HG03108 (cell line): Measurements from ENCODE around the gene EFCC1.

Experiments
- ATAC-seq: cut with Tn5 transposase; IDR thresholded peaks from one replicate; pipeline ENCODE4 v1.9.1; 2021; ENCODE audit warnings: moderate library complexity; ENCODE audit not compliant: unreplicated experiment

The EFCC1 gene

DNA sequence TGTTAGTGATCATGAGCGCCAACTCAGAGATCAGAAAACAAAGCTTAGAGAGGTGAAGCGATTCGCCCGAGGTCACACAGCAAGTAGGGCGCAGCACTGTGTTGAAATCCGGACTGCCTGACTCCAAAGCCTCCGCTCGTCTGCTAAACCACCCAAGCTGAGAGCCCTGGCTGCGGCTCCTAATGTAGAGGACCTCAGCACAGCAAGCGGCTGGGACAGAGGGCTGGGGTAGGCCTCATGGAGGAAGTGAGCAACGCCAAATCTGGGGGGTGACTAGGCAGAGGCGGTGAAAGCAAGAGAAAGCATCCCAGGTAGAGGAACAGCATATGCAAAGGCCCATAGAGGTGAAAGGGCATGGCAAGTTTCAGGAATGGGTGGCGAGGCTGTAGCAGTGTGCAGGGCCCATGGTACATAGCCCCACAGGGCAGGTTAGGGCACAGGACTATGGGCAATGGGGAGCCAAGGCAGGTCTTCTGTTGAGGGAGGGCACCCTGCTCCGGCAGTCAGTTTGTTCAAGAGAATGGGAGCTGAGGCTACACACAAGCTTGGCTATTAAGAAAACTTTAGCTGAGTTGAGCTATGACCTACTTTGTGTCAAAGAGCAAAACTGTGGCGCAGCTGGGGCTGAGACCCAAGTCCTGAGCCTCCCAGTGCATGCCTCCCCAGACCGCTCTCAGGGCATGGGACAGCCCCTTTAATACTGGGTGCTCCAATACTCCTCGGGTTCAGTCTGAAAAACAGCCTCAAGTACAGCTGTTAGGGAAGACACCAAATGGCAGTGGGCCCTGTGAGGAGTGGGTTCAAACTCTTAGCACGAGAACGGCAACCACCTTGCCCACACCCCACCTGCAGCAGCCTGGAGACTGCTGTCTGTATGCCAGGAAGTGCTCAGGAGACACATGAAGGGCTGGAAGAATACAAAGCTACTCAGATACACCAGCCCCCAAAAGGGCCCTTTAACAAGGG, 6.2 kb upstream of the EFCC1 start:
- ATAC-seq, result no peak

DNA sequence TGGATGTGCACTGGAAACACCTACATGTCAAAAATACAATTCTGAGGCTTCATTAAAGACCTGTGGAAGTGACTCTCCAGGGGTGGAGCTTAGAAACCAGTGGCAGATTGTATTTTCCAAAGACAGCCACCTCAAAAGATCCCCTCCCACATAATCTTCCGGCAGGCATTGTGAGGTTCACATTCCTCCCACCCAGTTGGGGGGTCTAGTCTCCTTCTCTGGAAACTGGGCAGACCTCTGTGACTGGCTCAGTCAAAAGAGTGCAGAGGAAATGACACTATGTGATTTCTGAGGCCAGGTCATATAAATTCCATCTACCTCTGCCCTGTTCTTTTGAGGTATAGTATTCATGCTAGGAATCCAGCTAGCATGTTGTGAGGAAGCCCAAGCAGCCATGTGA, 5.4 kb upstream of the EFCC1 start:
- ATAC-seq, result no peak

DNA sequence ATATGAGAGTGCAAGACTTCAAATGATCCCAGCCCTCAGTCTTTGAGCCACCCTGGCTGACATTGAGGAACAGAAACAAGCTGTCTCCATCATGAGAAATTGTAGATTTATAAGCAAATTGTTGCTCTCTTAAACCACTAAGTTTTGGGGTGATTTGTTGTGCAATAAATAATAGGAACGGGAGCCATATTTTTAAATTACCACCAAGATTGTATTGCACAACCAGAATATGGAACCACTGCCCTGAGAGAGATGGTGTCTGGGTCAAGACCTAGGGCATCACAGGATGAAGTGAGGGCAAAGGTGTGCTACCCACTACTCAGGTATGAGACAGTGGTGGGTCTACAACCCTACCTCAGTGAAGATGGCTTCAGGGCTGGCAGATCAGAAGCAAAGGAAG, 4.9 kb upstream of the EFCC1 start:
- ATAC-seq, result no peak

DNA sequence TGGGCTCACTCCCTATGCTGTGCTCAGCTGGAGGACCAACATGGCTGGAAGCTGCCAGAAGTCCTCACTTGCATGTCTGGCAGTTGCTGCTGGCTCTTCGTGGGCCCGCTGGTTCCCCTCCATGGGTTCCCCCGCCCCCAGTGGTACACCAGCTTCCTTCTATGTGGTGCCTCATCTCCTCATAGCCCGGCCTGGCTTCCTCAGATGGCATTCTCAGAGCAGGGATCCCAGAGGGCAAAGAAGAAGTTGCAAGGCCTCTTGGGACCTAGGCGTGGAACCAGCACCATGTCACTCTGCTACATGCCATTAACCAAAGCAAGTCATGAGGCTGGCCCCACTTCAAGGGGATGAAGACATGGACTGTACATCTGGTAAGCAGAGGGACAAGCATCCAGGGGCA, 4.4 kb upstream of the EFCC1 start:
- ATAC-seq, result no peak

DNA sequence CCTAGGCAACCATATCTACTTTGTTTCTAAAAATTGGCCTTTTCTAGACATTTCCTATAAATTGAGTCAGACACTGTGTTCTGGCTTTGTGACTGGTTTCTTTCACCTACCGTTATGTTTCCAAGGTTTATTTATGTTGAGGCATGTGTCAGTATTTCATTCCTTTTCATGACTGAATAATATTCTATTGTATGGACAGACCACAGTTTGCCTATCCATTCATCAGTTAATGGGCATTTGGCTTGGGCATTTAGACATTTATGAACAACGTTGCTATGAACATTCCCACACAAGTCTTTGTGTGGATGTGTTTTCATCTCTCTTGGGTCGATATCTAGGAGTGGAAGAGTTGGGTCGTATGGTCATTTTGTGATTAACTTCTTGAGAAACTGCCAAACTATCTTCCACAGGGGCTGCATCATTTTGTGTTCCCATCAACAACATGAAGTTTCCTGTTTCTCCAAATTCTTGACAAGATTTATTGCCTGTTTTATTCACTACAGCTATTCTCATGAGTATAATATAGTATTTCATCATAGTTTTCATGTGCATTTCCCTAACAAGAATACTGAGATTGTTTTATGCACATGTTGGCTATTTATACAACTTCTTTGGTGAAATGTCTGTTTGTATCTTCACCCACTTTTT, 3.5 kb upstream of the EFCC1 start:
- ATAC-seq, result no peak

DNA sequence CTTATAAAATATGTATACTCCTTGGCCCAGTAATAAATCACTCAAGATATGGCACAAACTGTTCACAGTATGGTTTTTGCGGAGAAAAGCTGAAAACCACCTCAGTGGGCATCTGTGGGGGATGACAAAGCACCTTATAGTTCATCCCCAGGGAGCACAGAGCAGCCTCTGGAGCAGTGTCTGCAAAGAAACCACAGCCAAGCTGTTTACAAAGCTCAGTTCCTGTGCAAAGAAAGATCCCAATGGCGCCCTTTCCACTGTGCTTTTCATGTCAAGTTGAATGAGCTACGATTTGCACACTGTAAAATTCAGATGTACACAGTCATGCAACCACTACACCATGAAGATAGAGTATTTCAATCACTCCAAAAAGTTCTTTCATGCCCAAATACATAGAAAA, 2.5 kb upstream of the EFCC1 start:
- no peak for ATAC-seq

DNA sequence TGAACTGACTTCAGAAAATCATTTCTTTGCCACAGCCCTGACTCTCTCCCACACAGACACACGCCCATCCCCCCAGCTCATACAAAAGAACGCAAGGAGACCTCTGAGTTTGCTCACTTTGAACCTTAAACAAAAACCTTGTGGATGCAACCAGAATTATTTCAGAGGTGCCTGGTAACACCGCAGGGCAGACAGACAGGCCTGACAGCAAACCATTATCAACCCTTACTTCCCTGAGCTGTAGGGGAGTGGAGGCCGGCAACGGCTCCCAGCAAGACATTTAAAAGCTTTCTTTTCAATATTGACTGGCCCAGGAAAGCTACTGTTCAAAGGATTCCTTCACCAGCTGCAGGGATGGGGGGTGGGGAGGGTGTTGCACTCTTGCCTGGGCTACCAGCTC, 2.0 kb upstream of the EFCC1 start:
- no peak for ATAC-seq

DNA sequence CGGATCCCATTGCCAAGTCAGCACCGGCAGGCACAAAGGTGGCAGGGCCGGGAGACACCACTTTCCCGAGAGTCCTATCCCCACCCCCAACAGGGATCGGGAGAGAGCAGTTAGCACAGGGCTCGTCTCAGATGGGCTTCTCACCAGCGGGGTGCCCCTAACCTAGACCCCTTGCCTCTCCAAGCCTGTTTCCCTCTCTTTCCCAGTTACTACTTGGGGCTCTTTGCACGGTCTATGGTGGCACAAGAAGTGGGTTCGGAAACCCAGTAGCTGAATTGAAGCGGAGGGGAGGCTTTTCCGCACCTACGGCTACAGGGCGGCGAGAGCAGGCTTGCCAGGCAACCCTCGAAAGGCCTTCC, 383 bp upstream of the EFCC1 start:
- ATAC-seq, result no peak

DNA sequence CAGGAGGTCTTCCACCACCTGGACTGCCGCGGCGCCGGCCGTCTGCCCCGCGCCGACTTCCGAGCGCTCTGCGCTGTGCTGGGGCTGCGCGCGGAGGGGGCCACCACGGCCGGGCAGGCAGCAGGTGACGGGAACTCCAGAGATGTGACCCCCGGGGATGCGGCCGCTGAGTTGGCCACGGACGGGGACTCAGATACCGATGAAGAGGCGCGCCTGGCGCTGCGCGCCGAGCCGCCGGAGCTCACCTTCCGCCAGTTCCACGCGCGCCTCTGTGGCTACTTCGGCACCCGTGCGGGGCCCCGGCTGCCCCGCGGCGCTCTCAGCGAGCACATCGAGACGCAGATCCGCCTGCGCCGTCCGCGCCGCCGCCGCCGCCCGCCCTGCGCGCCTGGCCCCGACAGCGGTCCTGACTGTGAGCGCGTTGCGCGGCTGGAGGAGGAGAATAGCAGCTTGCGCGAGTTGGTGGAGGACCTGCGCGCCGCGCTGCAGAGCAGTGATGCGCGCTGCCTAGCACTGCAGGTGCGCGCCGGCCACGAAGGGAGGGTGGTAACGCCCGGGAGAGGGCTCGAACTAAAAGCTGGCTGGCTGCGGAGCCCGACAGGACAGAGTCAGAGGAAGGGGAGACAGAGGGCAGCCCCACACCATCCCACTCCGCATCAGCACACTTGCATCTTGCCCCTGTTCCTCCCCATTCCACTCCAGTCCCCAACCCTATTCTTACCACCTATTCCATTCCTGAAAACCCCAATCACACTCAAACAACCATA, 885 bp downstream of the EFCC1 start:
- no peak for ATAC-seq

DNA sequence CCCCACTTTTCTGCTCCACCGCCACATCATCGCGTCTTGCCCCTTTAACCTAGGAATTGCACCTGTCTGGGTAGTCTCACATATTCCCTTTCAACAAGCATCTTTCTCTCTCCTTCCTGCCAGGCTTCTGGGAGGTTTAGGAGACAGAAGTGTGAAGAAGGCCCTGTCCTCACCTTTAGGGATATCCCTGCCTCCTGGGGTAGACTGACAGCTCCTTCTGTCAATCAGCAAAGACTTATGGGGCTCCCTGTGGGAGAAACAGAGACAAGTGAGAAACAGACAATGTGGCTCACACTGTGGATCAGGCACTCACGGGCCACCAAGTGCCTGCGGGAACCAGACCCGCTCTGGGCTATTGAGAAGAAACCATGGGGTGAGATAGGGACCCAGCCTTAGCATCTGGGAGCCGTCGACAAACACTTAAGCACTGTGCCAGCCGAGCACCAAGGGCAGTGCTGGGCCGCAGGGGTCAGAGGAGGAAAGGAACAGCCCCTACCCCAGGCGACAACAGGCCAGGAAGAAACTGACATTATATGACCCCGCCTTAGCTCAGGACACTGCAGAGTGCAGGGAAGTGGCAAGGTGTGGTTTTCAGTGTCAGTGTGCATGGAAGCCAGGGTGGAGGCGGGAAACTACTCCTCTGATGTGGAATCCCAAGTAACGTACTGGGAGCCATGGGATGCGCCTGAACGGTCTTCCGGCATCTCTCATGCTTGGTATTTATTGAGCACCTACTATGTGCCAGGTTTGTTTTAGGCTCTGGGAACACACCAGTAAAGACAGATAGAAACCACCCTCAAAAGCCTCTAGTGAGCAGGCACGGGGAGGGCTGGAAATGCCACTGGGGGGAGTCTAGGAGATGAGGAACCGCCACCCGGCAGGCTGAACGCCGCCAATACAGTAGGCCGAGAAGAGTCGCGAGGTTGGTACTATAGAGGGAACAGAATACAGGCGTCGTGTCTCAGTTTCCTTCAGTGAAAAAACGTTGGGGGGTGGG, 1.8 kb downstream of the EFCC1 start:
- no peak for ATAC-seq

DNA sequence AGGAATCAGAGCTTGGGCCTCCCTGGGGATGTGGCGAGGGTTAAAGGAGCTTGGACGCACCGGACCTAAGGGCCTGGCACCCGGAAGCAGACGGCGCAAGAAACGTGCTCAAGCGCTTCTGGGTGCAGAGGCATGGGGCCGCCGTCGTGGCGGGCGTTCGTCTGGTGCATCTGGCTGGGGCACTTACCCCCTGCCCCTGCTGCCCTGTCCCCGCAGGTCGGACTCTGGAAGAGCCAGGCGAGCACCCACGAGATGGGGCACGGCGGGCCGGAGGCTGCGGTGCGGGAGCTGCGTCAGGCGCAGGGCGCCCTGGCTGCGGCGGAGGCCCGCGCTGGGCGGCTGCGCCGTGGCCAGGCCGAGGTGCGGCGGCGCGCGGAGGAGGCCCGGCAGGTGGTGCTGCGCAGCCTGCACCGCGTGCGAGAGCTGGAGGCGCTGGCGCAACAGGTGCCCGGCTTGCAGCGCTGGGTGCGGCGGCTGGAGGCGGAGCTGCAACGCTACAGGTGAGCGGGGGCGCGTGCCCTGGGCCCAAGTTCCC, 2.5 kb downstream of the EFCC1 start:
- no peak for ATAC-seq

DNA sequence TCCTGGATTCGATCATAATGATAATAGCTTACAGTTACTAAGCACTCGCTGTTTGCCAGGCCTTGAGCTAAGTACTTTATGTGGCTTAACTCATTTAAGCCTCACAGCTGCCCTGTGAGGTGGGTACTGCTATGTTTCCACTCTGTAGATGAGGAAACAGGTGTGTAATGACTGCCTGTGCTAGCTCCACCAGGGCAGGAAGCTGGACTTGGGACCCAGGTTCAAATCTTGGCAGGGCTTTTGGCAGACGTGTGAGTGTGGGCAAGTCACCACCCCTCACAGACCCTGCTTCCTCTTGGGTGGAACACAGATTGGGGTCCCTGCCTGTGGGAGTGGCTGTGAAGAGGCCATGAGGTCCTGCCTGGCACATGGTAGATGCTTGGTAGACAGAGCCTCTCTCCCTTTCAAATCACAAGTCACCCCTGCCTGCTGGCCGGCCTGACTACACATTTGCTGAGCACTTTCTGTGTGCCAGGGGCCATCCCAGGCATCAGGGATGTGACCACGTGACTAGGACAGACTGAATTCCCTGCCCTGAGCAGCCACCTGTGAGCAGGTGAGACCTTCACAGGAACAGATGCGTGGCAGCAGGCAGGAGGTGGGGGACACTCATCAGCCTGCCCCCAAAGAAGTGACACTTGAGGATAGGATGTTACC, 3.7 kb downstream of the EFCC1 start:
- no peak for ATAC-seq

DNA sequence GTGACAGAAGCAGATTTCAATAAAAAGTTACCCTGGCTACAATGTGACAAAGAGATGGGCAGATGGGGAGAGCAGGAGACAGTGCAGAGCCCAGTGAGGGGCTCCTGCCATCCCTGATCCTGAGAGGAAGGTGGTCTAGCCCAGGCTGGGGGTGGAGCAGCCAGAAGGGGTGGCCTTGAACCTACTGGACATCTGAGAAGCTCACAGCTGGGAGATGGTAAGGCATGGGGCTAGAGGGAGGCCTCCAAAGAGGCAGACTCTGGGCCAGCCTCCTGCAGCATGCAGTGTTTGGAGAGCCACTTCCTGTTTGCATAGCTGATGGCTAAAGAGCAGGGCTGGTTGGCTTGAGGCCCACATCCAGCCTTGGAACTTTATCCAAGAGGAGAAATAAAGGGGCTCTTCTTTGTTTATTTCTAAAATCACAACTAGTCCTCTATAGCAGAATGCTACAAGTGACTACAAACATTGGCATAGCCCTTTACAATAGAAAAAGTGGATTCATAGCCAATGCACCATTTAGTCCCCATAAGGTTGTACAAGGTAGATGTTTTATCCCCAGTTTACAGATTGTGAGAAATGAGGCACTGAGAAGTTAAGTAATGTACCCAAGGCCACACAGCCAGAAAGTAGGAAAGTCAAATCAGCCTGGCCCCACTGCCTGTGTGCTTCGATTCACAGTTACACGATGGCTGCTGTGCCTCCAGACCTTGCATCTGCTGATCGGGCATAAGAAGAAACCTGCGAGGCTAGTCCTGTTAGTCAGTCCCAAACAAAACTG, 4.6 kb downstream of the EFCC1 start:
- no peak for ATAC-seq

DNA sequence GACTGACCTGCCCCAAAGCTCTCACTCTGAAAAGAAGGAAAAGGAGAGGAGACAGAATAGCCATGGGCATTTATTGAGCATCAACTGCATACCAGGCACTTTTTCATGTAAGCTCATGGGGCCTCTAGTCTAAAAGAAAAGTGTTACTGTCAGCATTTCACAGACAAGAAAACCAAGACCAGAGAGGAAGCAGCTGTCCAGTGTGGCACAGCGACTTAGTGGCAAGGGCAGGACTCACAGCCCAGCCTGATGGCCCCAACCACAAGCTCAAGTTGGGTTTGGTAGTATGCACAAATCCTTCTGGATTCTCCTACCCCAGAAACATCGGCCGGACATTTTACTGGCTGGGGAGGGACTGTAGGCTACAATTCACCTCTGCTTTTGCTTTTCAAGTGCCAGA, 5.8 kb downstream of the EFCC1 start:
- ATAC-seq, result no peak

DNA sequence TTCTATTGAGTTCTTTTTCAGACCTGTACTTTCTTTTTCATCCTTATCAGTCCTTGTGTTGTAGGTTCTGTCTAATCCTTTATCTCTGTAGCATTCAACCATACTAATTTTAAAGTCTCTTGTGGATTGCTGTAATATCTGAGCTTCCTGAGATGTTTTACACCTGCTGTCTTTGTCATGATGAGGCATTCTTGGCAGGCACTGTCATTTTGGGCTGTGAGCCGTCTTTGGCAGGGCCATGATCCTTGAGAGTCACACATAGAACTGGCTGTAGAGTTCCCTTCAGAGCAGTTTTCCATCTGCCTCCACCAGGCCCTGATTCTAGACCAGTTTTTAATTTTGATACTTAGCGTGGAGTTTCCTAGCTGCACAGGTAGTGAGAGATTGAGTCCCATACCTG, 6.7 kb downstream of the EFCC1 start:
- ATAC-seq, result no peak

DNA sequence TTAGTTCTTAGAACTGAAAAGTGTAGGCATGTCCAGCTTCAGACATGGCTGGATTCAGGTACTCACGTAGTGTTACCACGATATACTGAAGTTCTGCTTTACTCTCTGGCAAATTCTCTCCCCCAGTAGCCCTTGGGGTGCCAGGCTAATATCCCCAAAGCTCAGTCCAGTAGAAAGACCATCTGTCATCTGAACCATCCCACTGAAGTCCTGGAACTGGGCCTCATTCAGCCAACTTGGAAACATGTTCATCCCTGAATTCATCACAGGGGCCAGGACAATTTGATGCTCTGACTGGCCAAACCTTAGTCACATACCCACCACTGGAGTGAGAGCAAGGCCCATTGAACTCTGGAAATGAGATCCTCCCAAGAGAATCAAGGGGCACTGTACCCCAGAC, 8.2 kb downstream of the EFCC1 start:
- no peak for ATAC-seq

DNA sequence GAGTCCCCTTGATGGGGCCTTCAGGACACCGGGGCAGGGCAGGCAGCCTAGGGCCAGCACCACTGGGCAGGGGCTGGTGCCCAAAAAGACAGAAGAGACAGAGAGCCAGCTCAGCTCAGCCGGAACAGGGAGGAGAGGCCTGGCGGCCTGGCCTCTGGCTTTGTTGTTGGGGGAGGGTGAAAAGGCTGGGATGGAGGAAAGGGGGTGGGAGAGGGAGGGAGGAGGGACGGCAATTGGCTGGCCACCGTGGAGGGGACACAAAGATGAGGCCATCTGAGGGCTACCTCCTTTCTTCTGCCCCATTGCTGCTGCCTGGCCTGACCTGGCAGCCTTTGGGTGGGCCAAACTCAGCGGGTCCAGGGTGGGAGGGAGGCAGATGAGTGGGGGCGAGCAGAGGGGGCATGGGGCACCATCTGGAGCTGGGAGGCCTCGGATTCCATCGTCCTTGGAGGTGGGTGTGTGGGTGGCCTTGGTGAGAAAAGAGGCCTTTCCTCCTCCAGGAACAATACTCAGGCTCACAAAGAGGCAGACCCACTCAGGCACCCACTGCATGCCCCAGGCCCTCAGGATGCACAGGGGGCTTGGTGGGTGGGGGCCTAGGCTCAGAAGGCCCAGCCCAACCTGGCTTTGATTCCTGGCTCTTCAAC, 9.3 kb downstream of the EFCC1 start:
- no peak for ATAC-seq

DNA sequence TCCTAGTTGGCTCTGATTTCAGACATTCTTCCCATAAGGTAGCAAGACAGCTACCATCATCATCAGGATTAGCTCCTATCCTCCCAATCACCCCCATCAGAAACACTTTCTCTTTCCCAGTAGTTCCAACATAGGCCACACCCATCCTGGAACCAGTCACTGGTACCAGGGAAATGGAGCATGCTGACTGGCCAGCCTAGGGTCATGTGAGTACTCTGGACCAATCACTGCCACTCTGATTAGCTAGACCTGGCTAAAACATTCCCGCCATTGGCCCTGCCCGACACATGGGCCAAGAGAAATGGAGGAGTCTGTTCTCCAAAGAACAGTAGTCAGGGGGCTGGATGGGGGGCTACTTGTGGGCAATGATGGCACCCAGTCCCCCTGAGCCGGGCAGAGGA, 12.4 kb downstream of the EFCC1 start:
- ATAC-seq, result no peak

DNA sequence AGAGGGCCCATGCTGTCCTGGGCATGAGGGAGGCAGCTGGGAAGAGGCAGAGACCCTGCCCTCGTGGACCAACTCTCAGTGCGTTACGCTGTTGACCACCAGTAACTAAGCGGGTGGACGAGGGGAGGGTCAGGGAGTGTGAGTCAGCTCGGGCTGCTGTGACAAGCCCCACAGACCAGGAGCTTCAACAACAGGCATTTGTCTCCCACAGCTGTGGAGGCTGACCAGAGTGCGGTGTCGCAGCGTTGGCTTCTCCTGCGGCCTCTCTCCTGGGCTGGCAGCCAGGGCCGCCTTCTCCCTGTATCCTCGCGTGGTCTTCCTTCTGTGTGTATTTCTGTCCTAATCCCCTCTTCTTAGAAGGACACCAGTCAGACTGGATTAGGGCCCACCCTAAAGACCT, 13.0 kb downstream of the EFCC1 start:
- ATAC-seq, result no peak
